Duodenal mucosa (tissue), 2 donors: ENCODE measurements around the gene MINK1.
A peak's percentile ranks its signal among the peaks of the same experiment; 100 is the strongest.
"Not testable (repeated sequence)": the region's sequence is repeated elsewhere in the genome, so short reads cannot be mapped to it uniquely, and the experiment has no call there.

Experiments used
- H3K27ac ChIP-seq: one replicate; pipeline ENCODE4 v1.7.0; 2013; ENCODE audit warnings: low read depth, low read length
- H3K27me3 ChIP-seq, 2 donors: one replicate each; pipeline ENCODE4 v1.7.0; 2013; ENCODE audit warnings: low read length in 2 of 2, control low read depth in 1 of 2; ENCODE audit not compliant: insufficient read depth in 2 of 2, control insufficient read depth in 1 of 2
- H3K36me3 ChIP-seq, 2 donors: one replicate each; pipeline ENCODE4 v1.7.0; 2013; ENCODE audit warnings: low read length in 2 of 2, control low read depth in 1 of 2; ENCODE audit not compliant: insufficient read depth in 2 of 2, control insufficient read depth in 1 of 2
- H3K4me1 ChIP-seq, 2 donors: one replicate each; pipeline ENCODE4 v1.7.0; 2013; ENCODE audit warnings: low read length in 2 of 2, control low read depth in 1 of 2; ENCODE audit not compliant: insufficient read depth in 2 of 2, control insufficient read depth in 1 of 2
- H3K4me3 ChIP-seq, 2 donors: one replicate each; pipeline ENCODE4 v1.7.0; 2013; ENCODE audit warnings: low read length in 2 of 2, low read depth in 1 of 2
- H3K9ac ChIP-seq, 2 donors: one replicate each; pipeline ENCODE4 v1.7.0; 2013; ENCODE audit warnings: low read length in 2 of 2, low read depth in 1 of 2
- H3K9me3 ChIP-seq, 2 donors: one replicate each; pipeline ENCODE4 v1.7.0; 2013; ENCODE audit warnings: low read length in 2 of 2, control low read depth in 1 of 2; ENCODE audit not compliant: control insufficient read depth in 1 of 2

Gene MINK1

GRCh38 chr17:4903051-4903818 lies 70.1 kb downstream of the MINK1 start, which contains the start of gene CHRNE:
TSS of gene CHRNE (minus strand) at chr17:4903098. CDS start at chr17:4903063, 35 bp downstream.
- H3K27me3 ChIP-seq, result peaks cover 10 to 13% of the 10 kb centered on the region in 2 donors
- H3K36me3 ChIP-seq, result no peaks in the 10 kb centered on the region
- H3K4me1 ChIP-seq, result peaks cover 19 to 42% of the 10 kb centered on the region in 2 donors
- H3K27ac ChIP-seq, result no peak within 1 kb of the TSS
- no peaks in the 10 kb centered on the region for H3K9me3 ChIP-seq
- H3K4me3 ChIP-seq, result peak within 1 kb of the TSS in 1 of 2 donors; percentile 7
- H3K9ac ChIP-seq, result peak within 1 kb of the TSS in 1 of 2 donors; percentile 28

- H3K36me3 ChIP-seq, H3K9ac ChIP-seq, H3K27ac ChIP-seq, H3K4me3 ChIP-seq, H3K9me3 ChIP-seq, H3K27me3 ChIP-seq: not testable (repeated sequence)
- peaks cover 22 to 34% of the 10 kb centered on the region in 2 donors for H3K4me1 ChIP-seq
Observed at GRCh38 chr17:4906642-4907041, 73.5 kb downstream of the MINK1 start.

- H3K36me3 ChIP-seq, result no peaks in the 10 kb centered on the region
- H3K9ac ChIP-seq, result no peak overlapping the region
- peaks cover 12 to 19% of the 10 kb centered on the region in 2 donors for H3K4me1 ChIP-seq
- no peaks in the 10 kb centered on the region for H3K27me3 ChIP-seq
- H3K27ac ChIP-seq, result peak overlapping the region; percentile 13
- no peaks in the 10 kb centered on the region for H3K9me3 ChIP-seq
- H3K4me3 ChIP-seq, result no peak overlapping the region
Observed at GRCh38 chr17:4908301-4908700, 75.2 kb downstream of the MINK1 start.

GRCh38 chr17:4908711-4909496 lies 75.8 kb downstream of the MINK1 start:
- H3K27ac ChIP-seq, result peak overlapping the region; percentile 13
- no peak overlapping the region for H3K4me3 ChIP-seq
- H3K9ac ChIP-seq, result peak overlapping the region in 1 of 2 donors; percentile 63

DNA sequence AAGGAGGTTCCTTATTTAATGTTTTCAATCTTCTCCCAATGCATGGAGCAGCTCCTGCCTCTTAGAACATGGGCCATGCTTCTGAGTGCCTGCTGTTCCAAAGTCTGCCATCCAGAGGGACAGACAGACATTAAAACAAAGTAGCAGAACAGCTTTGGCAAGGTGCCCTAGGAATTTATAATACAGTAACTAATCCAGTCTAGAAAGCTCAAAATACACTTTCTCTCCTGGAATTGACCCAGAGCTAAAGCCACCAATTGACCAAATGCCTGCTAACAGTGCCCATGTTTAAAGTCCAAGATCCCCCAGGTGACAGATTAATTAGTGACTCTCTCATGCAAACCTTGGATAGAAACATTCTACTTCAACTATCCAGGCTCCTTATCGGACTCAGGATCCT lies 80.9 kb downstream of the MINK1 start:
- no peaks in the 10 kb centered on the region for H3K27me3 ChIP-seq
- H3K27ac ChIP-seq, result no peak overlapping the region

More at GRCh38 chr17:4908711-4909496, 75.8 kb downstream of the MINK1 start:
- Histone ChIP-seq H3K4me1 (peaks cover 11 to 16% of the 10 kb centered on the region in 2 donors), H3K36me3 (no peaks in the 10 kb centered on the region), H3K27me3 (no peaks in the 10 kb centered on the region), H3K9me3 (no peaks in the 10 kb centered on the region)

GRCh38 chr17:4914551-4914950 lies 81.4 kb downstream of the MINK1 start:
- H3K9me3 ChIP-seq, H3K36me3 ChIP-seq, H3K9ac ChIP-seq, H3K4me1 ChIP-seq, H3K27me3 ChIP-seq, H3K4me3 ChIP-seq, H3K27ac ChIP-seq: not testable (repeated sequence)

More for the DNA sequence above, 80.9 kb downstream of the MINK1 start:
- no peaks in the 10 kb centered on the region for H3K9me3 ChIP-seq
- peaks cover 5 to 9% of the 10 kb centered on the region in 2 donors for H3K4me1 ChIP-seq
- no peak overlapping the region for H3K9ac ChIP-seq
- no peaks in the 10 kb centered on the region for H3K36me3 ChIP-seq
- no peak overlapping the region for H3K4me3 ChIP-seq

DNA sequence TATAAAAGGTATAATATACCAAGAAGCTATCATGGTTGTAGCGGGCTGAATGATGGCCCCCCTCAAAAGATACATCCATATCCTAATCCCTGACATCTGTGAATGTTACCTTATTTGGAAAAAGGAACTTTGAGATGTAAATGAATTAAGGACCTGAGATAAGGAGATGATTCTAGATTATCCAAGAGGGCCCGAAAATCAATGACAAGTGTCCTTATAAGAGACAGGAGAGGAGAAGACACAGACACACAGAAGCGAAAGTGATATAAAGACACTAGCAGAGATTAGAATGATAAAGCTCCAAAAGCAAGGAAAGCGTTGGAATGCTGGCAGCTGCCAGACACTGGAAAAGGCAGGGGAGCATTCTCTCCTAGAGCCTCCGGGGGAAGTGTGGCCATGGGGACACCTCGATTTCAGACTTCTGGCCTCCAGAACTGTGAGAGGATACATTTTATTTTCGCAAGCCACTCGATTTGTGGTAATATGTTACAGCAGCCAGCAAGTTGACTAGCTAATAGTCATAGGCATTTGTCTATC lies 86.4 kb downstream of the MINK1 start:
- H3K27ac ChIP-seq, result no peak overlapping the region

DNA sequence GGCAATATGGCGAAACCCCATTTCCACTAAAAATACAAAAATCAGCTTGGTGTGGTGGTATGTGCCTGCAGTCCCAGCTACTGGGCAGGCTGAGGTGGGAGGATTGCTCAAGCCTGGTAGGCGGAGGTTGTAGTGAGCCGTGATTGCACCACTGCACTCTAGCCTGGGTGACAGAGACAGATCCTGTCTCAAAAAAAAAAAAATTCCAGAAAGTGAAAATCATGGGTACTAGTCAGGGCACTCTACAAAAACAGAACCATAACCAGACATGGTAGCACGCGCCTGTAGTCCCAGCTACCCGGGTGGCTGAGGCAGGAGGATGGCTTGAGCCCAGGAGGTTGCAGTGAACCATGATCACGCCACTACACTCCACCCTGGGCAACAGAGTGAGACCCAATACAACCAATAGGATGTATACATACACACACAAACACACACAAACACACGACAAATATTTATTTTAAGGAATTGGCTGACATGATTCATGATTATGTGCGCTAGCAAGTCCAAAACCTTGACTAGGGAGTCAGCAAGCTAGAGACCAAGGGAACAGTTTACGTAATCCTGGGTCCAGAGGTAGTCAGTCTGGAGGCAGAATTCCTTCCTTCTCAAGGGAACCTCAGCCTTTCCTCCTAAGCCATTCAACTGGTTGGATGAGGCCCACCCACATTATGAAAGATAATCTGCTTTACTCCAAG lies 87.4 kb downstream of the MINK1 start:
- no peak overlapping the region for H3K4me3 ChIP-seq
- no peak overlapping the region for H3K27ac ChIP-seq
- H3K9ac ChIP-seq, result no peak overlapping the region

More for the DNA sequence above, 86.4 kb downstream of the MINK1 start:
- Histone ChIP-seq H3K4me1 (no peaks in the 10 kb centered on the region), H3K4me3 (no peak overlapping the region), H3K9me3 (no peaks in the 10 kb centered on the region), H3K27me3 (no peaks in the 10 kb centered on the region), H3K36me3 (no peaks in the 10 kb centered on the region), H3K9ac (no peak overlapping the region)

GRCh38 chr17:4921320-4921719 lies 88.2 kb downstream of the MINK1 start:
- no peaks in the 10 kb centered on the region for H3K27me3 ChIP-seq
- no peaks in the 10 kb centered on the region for H3K4me1 ChIP-seq
- H3K27ac ChIP-seq, result no peak overlapping the region
- H3K36me3 ChIP-seq, result no peaks in the 10 kb centered on the region
- no peak overlapping the region for H3K9ac ChIP-seq
- no peak overlapping the region for H3K4me3 ChIP-seq
- no peaks in the 10 kb centered on the region for H3K9me3 ChIP-seq

More for the DNA sequence above, 87.4 kb downstream of the MINK1 start:
- Histone ChIP-seq H3K4me1 (no peaks in the 10 kb centered on the region), H3K27me3 (no peaks in the 10 kb centered on the region), H3K9me3 (no peaks in the 10 kb centered on the region), H3K36me3 (no peaks in the 10 kb centered on the region)
